GM18868 (cell line): ENCODE data around the gene SERPINA5.
"Not testable (repeated sequence)": the region's sequence is repeated elsewhere in the genome, so short reads cannot be mapped to it uniquely, and the experiment has no call there.

Source experiments
- ATAC-seq: cut with Tn5 transposase; IDR thresholded peaks from one replicate; pipeline ENCODE4 v1.9.1; 2021; ENCODE audit warnings: mild to moderate bottlenecking, moderate library complexity; ENCODE audit not compliant: unreplicated experiment

The SERPINA5 gene

DNA sequence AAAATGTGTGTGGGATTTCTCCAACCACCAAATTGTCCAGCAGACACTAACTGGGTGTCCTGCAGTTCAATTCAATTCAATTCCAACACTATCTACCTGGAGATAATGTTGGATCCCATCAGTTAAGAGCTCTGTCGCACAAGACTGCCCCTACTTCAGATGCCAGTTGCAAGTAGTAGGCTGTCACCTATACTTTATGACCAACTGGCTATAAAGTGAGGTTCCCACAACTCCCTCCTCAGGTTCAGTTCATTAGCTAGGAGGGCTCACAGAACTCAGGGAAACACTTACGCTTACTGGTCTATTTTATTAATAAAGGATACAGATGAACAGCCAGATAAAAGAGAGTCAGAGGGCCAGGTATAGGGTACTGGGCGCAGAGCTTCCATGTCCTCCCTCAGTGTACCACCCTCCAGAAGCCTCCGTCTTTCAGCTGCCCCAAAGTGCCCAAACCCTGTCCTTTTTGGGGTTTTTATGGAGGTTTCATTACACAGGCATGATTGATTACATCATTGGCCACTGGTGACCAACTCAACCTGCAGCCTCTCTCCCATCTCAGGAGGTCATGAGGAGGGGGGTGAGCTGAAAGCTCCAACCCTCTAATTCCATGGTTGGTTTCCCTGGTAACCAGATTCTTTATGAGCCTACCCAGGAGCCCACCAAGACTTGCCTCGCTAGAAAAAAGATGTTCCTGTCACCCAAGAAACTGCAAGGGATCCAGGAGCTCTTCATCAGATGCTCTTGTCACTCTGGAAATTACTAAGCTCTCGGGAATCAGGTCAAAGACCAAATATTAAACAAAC lies 7.5 kb upstream of the SERPINA5 start:
- ATAC-seq = no peak

DNA sequence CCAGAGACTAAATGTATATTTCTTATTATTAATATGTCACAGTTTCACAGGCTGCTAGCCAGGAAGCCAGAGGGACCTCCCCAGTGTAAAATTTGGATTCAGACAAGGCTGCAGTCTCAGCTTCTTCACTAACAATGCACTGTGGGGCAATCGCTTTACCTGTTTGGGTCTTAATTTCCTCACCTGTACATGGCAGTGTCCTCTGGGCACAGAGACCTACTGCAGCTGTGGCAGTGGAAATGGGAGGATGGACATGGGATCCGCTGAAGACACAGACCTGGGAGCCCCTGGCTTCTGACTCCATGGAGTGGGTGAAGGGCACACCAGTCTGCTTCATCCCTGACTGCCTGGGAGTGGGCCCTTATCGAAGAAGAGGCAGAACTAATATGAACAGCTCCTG lies 6.9 kb upstream of the SERPINA5 start:
- no peak for ATAC-seq

DNA sequence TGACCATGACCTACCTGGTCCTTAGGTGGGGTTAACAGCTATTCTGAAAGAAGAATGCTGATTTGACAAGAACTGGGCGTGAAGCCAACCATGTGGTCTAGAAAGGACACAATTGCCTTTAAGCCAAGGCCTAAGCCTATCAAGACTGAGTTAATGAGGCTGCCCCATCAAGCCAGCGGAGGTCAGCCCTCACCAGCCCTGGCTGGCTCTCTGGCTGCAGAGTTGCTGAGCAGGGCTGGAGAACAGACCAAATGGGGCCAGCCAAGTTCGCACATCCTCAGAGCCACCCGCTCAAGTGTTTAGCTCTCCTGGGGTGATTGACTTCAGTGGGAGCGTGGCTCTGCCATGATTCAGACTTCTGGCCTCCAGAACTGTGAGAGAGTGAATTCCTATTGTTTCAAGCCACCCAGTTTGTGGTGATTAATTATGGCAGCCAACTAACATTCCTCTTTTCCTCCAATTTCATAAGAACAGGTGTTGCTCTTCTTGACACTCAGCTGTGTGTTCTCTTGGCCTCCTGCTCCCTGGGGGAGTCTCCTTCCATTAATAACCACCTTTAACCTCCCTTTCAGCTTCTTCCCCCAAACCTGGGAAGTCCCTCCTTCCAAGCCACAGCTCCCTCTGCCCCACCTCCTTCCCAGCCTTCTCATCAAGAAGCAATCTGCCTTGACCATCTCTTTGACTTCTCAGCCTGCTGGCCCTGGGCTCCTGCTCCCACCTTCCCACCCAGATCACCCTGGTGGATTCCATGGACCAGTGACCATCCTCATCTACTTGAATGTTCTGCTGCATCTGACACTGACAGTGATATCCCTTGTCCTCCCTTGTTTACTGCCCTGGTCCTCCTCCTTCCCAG lies 5.3 kb upstream of the SERPINA5 start:
- ATAC-seq = no peak

GRCh38 chr14:94577472-94577871 lies 3.8 kb upstream of the SERPINA5 start:
- not testable (repeated sequence) for ATAC-seq

GRCh38 chr14:94578712-94579111 lies 2.5 kb upstream of the SERPINA5 start:
- ATAC-seq = no peak

DNA sequence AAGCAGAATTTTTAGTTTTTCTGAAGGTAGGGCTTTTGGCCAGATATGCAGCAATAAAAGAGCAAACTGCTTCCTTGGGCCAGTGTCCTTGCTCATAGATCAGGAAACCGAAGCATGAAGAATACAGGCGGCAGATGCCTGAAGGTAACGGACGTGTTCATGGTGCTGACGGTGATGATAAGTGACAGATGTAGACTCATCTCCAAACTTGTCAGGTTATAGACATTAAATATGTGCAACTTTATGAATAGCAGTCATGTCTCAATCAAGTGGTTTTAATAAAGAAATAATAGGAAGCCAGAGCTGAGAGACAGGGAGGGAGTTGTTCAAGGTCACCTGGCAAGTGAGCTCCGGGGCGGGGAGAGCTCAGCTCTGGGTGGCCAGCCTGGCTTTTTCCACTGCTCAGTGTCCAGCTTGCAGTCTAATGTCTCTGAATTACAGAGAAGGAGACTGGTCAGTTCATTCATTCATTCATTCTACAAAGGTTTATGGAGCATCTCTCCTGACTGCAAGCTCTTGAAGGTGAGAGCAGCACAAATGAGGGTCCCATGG lies 1.0 kb downstream of the SERPINA5 start:
- no peak for ATAC-seq

DNA sequence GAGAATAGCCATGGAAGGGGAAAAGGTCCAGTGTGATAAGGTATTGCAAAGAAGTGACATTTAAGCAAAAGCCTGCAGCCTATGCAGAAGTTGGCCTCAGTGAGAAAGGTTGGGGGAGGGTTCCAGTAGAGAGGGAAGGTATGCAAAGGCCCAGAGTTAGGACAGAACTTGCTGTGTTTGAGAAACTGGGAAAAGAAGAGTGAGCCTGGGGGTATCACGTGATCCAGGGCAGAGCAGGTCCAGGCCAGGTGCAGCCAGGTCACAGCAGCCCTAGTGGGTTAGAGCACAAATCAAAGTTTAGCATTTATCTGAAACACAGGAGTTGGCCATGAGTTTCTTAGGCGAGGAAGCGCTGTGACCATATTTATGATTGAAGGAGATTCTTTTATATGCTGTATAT lies 1.6 kb downstream of the SERPINA5 start:
- ATAC-seq = no peak

GRCh38 chr14:94583557-94583956 lies 2.3 kb downstream of the SERPINA5 start:
- no peak for ATAC-seq

- ATAC-seq = no peak
These were observed 3.5 kb downstream of the SERPINA5 start for GRCh38 chr14:94584591-94585280.

GRCh38 chr14:94586635-94587034 lies 5.4 kb downstream of the SERPINA5 start:
- ATAC-seq = no peak

- ATAC-seq = no peak
These were observed 7.1 kb downstream of the SERPINA5 start for GRCh38 chr14:94588311-94588710.

DNA sequence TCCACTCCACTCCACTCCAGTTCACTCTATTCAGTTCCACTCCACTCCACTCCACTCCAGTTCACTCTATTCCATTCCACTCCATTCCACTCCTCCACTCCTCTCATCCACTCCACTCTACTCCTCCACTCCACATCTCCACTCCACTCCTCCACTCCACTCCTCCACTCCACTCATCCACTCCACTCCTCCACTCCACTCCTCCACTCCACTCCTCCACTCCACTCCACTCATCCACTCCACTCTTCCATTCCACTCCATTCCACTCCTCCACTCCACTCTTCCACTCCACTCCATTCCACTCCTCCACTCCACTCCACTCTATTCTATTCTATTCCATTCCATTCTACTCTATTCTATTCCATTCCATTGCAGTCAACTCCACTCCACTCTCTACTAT lies 9.8 kb downstream of the SERPINA5 start:
- ATAC-seq = no peak

GRCh38 chr14:94591871-94592270 lies 10.6 kb downstream of the SERPINA5 start:
- no peak for ATAC-seq

DNA sequence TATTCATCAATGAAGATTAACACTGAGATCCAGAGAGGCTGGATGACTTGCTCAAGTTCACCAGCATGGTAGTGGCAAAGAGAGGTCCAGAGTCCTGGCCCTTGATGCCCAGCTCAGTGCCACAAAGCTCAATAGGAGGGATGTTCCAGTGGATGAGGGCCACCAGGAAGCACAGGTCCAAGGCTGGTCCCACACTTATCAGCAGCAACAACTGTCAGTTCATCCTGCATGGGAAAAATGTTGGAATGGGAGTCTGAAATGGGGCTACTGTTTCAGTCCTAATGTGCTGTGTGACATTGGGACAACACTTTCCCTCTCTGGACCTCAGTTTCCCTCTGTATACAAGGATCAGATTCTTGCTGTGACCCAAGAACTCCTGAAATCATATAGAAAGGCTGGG lies 11.2 kb downstream of the SERPINA5 start:
- no peak for ATAC-seq

DNA sequence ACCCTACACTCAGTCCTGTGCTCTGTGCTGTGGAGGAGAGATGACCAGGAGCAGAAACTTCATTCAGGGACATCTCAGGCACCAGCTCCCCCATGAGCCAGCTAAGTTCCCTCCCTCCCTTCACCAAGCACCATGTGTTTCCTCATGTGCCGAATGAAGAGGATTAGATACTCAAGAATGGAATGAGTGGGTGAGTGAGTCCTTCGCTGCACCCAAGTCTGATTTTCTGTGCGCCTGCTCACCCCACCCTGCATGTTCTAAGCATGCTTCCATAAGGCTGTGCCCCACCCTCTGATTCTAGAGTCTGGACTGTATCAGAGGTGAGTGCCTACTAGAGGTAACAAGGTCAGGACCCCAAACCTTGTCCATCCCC lies 12.1 kb downstream of the SERPINA5 start:
- no peak for ATAC-seq

DNA sequence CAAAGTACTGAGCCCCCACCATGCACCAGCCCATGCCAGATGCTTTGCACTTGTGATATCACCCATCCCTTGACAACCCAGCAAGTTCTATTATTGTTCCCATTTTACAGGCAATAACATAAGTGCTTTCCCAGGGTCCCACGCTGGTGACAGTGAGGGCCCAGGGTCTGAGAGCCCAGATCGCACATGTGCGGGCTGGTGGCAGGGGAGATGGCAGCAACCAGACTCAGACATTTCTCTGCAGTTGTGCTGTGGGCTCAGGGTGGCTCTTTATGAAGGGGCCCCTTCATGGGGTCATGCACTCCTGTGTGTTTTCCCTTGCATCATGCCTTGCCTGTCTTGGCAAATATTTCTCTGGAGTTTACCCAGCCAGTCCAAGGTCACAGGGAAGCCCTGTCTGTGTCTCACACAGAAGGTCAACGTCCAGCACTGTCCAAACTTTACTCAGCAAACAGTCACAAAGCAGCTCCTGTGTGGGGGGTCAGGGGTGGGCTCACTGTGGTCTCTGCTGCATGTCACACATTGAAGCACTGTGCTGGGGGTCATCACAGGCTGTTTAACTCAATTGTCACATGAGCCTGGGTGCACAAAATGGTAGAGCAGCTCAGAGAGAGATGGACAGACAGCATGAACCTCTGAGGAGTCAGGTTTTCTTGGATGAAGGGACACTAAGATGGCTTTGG lies 12.7 kb downstream of the SERPINA5 start:
- no peak for ATAC-seq

GRCh38 chr14:94594441-94594840 lies 13.2 kb downstream of the SERPINA5 start:
- no peak for ATAC-seq

- no peak for ATAC-seq
These were observed 14.7 kb downstream of the SERPINA5 start for GRCh38 chr14:94595912-94596311.

DNA sequence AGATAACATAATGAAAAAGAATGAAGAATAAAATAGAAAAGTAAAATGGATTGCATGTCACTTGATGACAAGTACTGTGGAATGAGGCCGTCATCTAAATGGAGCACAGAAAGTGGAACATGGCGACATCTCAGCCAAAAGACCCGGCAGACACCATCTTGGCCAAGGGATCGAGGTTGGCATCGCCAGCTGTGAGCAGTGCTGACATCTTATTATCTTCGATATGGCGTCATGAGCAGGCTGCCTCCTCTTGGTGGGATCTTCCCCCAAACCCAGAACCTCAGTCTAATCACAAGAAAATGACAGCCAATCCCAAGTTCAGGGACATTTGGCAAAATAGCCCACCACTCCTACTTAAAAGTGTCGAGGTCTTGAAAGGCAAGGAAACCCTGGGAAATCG lies 15.1 kb downstream of the SERPINA5 start:
- no peak for ATAC-seq

DNA sequence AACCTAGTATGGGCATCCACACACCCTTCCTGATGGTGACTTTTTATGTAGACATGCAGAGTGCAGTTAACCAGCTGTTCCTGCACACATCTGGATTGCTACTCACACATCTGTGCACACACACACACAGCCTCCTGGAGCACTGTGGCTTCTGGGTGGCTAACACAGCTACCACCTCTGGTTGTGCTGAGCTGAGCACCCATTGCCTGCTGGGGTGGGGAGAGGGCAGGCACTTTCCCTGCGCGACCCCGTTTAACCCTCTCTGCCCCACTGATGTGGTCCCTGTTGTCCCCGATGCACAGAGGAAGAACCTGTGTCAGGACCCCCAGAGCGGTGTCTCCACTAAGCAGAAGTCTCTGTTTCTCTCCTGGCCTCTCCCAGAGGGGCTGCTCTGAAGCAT lies 16.6 kb downstream of the SERPINA5 start:
- no peak for ATAC-seq

- ATAC-seq = no peak
These were observed 17.2 kb downstream of the SERPINA5 start for GRCh38 chr14:94598506-94598815.
